HuH-7.5 (cell line): Measurements from ENCODE around the gene COA1.

ENCODE experiments used
- DNase-seq: peaks from one replicate; pipeline ENCODE4 v3.0.0; 2011; ENCODE audit warnings: low spot score

COA1 gene

DNA sequence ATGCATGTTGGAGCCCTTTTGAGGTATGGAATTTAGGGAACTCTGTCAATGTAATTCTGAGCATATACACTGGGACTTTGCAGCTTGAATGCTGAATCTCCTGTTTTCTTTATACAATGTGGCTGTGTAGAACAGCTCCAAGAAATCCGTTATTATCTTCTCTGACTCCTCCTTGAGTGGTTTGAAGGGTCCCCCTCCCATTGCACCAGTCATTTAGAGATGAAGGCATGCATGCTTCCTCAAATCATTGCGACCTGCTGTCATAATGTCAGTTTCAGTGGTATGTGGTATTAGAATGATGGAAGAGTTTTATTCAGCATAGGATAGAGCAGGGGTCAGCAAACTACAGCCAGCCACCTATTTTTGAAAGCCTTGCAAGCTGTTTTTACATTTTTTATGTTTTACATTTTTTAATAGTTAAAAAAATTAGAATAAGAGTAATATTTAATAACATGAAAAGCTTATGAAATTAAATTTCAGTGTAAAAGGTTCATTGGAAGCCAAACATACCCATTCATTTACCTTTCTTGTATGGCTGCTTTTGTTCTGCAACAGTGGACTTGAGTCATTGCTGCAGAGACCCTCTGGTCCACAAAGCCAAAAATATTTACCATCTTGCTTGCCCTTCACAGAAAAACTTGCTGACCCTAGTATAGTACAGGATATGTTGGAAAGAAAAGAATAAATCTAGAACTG is 138.3 kb downstream of the COA1 start:
- DNase-seq, result no peak

DNA sequence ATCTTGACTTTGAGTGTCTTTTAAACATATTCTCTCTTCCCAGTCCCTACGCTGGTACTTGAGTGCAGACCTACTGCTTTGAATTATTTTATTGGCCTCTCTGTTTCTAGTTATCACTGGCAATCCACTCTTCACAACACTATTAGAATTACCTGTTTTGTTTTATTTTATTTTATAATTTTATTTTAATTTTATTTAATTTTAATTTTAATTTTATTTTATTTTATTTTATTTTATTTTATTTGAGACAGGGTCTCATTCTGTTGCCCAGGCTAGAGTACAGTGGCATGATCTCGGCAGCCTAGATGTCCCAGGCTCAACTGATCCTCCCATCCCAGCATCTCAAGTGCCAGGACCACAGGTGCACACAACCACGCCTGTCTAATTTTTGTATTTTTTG is 139.6 kb downstream of the COA1 start:
- DNase-seq, result no peak
